ENCODE measurements around the gene FILIP1L.
"Not testable (repeated sequence)": the region's sequence is repeated elsewhere in the genome, so short reads cannot be mapped to it uniquely, and the experiment has no call there.

- TF ChIP-seq CTCF (conservative IDR thresholded peaks at IDR 0.05); ZFX (IDR thresholded peaks at IDR 0.05): not testable (repeated sequence)
These were observed 62.8 kb downstream of the FILIP1L start for GRCh38 chr3:100051513-100051912.
